HG03354 (cell line): ENCODE measurements around the gene CXCL8.
"Not testable (repeated sequence)": the region's sequence is repeated elsewhere in the genome, so short reads cannot be mapped to it uniquely, and the experiment has no call there.

Source experiments
- ATAC-seq: cut with Tn5 transposase; IDR thresholded peaks from one replicate; pipeline ENCODE4 v1.9.1; 2021; ENCODE audit warnings: mild to moderate bottlenecking; ENCODE audit not compliant: unreplicated experiment, poor library complexity, severe bottlenecking

CXCL8 gene

GRCh38 chr4:73741750-73742489 is 1.6 kb downstream of the CXCL8 start:
- no peak for ATAC-seq

GRCh38 chr4:73742490-73743160 is 2.3 kb downstream of the CXCL8 start:
- no peak for ATAC-seq

- no peak for ATAC-seq
Measured at GRCh38 chr4:73743281-73743680, 2.9 kb downstream of the CXCL8 start.

- no peak for ATAC-seq
Measured at GRCh38 chr4:73743795-73744194, 3.4 kb downstream of the CXCL8 start.

DNA sequence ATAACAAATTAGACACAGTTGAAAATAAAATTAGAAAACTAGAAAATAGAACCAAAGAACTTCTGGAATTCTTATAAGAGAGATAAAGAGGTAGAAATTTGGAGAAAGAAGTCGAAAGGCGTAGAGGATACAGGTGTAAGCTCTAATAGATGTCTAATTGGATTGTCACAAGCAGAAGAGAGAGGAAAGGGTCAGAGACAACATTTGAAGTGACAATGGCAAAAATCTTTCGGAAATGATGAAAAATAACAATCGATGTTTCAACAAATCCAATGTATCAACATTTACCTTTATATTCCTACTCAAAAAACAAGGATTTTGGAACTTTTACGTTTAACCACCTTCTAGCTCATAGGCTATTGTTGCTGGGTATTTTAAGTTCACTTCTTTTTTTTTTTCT is 3.8 kb downstream of the CXCL8 start:
- ATAC-seq, result no peak

DNA sequence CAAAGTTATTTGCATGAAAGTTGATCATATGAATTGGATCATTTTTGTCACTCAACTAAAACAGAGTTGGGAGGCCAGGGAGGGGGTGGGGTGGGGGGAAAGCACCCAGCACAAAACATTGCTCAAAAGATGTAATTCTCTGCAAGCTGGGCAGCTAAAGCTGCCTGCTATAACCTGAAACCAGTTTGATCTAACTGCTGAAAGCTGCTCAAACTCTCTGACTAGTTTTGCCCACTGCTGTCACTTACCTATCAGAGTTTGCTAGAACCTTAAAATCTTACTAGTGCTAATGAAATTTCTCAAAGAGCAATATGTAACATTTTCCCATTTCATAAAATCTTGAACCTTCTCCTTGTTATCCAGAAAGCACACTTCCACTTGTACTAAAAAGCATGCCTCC is 10.4 kb downstream of the CXCL8 start:
- no peak for ATAC-seq

GRCh38 chr4:73751166-73751565 is 10.8 kb downstream of the CXCL8 start:
- ATAC-seq, result no peak

GRCh38 chr4:73751830-73752229 is 11.5 kb downstream of the CXCL8 start:
- no peak for ATAC-seq

- no peak for ATAC-seq
Measured at GRCh38 chr4:73752424-73752823, 12.1 kb downstream of the CXCL8 start.

DNA sequence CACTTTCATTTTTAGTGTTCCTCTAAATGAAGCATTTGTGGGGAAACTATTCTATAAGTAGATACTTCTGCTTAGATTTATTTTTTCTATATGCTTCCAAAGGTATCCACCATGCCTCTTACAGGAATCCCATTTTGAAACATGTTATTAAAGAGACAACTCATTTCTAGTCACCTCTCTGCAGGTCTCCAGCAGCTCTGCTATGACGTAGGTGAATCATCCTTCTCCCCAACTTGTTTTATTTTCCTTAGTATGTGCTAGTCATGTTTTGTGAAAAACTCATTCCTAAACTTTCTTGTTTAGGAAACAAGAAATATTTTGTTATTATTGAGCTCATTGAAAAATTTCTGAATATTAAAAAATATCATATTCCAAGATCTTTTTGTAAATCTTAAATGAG is 12.8 kb downstream of the CXCL8 start:
- no peak for ATAC-seq

DNA sequence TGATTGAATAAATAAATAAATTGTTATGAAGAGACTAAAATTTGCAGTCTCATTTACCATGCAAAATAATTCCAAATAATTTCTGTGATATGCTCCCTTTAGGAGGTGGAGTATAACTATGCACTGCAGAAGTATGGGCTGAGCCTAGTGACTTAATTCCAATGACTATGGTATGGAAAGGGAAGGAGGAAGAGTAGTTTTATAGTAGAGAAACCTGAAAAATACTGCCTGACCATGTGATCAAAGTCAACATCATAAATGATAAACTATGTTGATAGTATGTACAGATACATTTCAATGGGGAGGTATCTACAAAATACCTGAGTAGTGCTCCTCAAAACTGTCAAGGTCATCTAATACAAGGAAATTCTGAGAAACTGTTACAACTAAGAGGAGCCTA is 14.6 kb downstream of the CXCL8 start:
- no peak for ATAC-seq

- ATAC-seq, result no peak
Measured at GRCh38 chr4:73759357-73759756, 19.0 kb downstream of the CXCL8 start.

- no peak for ATAC-seq
Measured at GRCh38 chr4:73761856-73762255, 21.5 kb downstream of the CXCL8 start.

GRCh38 chr4:73762409-73762808 is 22.0 kb downstream of the CXCL8 start:
- ATAC-seq, result no peak

DNA sequence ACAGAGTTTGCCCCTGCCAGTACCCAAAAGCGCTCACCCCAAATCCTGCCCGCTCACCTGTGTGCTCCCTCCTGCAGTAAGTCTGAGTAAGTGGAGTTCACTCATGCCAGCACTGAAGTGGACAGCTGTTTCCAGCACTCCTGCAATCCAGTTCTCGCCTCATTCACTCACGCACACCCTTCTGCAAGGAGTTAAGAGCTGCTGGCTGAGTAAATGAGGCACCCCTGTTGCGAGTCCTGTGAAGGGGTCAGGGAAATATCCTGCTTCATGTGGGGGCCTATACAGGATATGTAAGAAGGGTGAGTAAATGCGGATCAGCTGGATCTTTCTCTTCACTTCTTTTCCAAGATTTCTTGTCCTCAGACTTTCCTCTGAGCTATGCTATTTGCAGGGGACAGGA is 23.5 kb downstream of the CXCL8 start:
- no peak for ATAC-seq

- no peak for ATAC-seq
Measured at GRCh38 chr4:73764513-73764912, 24.1 kb downstream of the CXCL8 start.

- no peak for ATAC-seq
Measured at GRCh38 chr4:73765296-73765695, 24.9 kb downstream of the CXCL8 start.

DNA sequence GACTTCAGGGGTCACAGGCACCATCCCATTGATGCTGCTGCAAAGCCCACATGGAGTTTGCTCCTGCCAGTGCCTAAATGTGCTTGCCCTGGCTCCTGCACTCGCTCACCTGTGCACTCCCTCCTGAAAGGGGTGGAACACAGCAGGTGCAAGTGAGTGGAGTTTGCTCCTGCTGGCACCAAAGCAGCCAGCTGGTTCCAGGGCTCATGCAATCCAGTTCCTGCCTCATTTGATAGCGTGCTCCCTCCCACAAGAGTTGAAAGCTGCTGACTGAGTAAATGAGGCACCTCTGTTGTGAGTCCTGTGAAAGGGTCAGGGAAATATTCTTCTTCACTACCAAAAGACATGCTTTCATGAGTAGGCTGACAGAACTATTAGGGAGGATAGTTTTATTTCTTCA is 30.5 kb downstream of the CXCL8 start:
- no peak for ATAC-seq

DNA sequence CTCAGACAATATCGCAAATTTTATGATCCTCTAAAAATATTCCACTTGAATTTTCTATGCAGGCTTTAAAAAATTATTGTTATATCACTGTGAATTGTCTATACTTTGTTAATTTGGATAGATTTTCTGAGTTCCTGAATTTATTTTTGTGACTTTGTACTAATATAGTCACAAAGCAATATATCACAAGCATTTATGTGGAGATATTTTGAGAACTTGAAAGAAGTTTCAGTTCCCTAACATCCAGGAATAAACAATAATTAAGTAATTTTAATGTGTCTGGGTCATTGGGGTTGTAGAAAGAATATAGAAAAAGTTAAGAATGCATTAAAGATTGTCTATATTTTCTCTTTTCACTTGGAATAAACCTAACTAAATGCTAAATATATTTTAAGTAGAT is 32.0 kb downstream of the CXCL8 start:
- ATAC-seq, result no peak

DNA sequence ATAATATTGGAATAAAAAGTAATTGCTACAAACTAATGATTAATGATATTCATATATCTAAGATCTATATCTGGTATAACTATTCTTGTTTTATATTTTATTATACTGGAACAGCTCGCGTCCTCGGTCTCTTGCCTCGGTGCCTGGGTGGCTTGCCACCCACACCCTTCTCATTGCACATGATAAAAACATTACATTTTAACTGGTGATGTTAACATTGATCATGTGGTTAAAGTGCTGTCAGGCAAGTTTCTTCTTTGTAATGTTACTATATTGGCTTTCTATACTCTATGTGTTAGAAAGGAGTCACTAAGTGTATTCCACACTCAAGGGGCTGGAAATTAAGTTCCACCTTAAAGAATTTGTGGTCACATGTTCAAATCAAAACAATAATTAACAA is 34.0 kb downstream of the CXCL8 start:
- not testable (repeated sequence) for ATAC-seq

DNA sequence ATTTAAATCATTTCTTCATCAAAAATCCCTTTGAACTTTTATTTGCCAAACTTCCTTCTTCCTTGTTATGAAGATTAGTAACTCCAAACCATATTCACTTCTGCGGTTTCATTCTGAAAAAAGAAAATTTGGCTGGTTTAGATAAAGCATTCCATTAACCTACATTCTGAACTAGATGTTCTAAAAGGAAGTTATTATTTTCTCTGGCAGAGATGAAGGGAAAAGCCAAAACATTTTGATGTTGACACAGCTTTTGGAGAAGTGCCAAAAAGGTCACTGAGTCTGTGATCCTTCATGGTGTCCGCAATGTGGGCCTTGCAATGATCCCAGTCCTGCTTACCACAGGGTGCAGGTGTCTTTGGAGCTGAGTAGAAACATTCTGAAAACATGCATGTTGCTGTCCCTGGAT is 36.0 kb downstream of the CXCL8 start:
- ATAC-seq, result no peak

DNA sequence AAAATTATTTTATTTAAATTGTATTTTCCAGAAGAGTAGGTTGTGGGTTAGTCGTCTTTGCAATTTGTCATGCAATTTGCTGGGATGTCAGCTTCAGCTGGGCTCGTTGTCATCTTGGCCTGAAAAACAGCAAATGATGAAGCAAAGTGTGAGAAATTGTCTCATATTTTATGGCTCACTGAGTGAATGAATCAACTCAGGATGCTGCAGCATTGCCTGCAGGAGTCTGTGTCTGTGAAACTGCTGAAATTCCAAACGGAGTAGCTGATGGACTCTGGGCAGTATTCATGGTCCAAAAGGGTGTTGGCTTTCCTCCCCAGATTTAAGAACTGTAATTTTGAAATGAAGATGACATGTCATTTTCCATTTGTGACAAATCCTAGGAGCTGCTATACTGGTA is 37.2 kb downstream of the CXCL8 start:
- no peak for ATAC-seq
